Measurements from ENCODE around the gene MCRS1.
"Not testable (repeated sequence)": the region's sequence is repeated elsewhere in the genome, so short reads cannot be mapped to it uniquely, and the experiment has no call there.

GRCh38 chr12:49534122-49534521 lies 33.8 kb downstream of the MCRS1 start:
- TF ChIP-seq CTCF (IDR thresholded peaks at IDR 0.05); POLR2A (IDR thresholded peaks at IDR 0.05; ENCODE audit: low read depth); POLR2AphosphoS5 (IDR thresholded peaks at IDR 0.05): not testable (repeated sequence)
